Activated T-cell treated with anti-CD3 and anti-CD28 coated beads for 48 hours (primary cell): ENCODE data around the gene SPATA18.
"Not testable (repeated sequence)": the region's sequence is repeated elsewhere in the genome, so short reads cannot be mapped to it uniquely, and the experiment has no call there.

Experiments used
- DNase-seq: peaks from one replicate; pipeline ENCODE4 v3.0.0-alpha.2; 2020; ENCODE audit warnings: low read depth

The SPATA18 gene

DNA sequence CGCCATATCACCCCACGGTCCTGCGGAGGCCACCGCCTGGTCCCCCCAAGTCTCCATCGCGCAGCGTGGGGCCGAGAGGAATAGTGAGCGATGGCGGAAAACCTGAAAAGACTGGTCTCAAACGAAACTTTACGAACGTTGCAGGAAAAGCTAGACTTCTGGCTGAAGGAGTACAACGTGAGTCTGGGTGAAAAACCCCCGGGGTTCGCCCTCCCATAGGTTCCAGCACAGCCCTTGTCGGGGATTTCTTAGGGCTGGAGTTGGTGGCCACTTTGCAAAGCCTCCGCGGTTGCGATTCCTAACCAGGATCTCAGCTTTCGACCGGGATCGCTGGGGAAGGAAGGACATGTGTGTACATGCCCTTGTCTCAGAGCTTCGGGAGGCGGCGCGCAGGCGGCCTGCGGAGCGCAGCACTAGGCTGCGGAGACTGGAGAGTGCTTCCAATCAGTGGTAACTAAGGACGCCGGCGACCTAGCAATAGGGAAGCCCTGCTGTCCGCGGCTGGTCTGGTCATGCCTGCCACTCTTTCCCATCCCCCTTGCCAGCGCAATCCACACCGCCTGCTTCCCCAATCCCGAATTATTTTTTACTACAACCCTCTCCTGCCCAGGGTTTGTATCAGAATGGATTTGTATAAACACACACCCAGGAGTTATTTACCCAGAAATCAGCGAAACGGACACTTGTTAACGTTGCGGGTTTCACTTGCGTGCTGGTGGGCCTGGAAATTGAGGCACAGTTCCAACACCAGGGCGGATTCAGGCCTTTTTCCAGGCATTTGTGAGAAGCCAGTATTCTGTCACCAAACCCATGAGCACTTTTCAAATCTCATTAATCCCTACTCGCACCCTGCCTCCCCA, 741 bp downstream of the SPATA18 start:
- no peak for DNase-seq

DNA sequence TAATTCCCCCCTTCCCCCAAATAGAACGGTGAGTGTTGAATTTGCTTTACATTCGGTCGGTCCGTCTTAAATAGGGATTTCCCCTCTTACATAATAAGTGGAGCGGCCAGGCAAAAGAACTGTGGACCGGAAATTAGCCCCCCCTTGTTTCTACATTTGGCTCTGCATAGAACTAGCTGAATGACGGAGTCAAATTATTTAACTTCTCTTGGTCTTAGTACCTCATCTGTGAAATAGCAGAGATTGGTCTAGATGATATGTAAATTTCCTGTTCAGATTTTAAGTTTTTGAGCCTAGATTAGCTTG, 1.3 kb downstream of the SPATA18 start:
- DNase-seq, result no peak

DNA sequence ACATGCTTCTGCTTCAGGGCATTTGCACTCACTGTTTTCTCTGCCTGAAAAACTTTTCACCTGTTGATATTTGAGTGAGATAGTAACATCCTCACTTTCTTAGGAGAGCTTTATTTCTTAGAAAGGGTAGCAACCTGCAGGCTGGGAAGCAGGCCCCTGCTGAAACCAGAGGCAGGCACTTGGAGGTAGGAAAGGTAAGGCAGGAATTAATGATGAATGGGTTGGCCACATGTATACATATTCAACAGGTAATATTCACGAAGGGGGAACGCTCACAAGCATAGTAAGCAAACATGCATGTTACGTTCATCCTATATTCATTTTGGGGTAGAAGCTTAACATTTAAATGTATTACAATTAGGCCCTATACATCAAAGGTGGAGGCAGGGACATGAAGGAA, 3.1 kb downstream of the SPATA18 start:
- no peak for DNase-seq

DNA sequence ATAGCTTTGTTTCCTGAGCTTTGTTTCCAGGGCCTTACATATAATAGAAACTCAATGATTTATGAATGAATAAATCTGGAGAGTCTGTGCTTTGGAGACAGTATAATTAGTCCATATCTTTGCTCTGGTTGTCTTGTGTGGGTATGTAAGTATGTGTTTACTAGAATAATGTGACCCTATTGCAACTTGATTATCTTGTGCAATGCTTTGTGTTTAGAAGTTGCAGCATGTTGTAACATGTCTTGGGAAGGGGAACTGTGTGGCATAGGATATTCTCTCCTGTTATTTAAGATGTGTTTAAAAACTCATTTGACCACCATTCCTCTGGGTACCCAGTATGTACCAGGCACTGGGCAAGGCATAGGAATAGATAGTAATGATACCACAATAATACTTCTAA, 6.1 kb downstream of the SPATA18 start:
- no peak for DNase-seq

DNA sequence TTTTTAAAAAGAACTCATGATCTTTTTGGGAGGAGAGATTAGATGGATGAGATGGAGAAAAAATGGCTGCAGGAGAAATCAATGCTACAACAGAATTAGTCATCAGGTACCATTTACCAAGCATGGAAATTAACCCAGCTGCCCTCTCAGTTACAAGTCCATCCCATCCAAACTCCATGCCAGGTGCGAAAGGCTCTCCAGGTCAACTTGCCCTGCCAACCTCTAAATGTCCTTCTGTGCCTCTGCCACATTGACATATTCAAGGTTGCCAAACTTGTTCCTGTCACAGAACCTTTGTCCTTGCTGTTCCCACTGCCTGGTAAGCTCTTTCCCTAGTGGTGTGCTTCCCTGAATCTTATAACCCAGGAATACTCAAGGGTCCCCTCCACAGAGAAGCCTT, 7.2 kb downstream of the SPATA18 start:
- DNase-seq, result no peak

DNA sequence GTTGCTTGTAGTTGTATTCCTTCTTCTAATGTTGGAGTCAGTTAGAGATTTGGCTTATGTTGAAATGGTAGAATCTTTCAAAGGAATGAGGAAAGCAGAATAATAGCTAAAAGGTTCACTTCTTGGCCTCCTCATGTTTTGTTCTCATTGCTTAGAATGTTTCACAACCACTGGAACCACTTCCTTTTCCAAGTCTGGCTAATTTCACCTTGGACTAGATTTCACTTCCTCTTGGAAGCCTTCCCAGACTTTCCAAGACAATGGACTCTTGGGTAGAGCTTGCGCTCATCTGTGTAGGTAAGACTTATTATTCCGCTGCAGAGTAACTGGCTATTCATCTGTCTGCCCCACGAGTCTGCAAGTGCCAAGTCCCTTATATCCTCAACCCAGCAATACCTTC, 8.3 kb downstream of the SPATA18 start:
- no peak for DNase-seq

DNA sequence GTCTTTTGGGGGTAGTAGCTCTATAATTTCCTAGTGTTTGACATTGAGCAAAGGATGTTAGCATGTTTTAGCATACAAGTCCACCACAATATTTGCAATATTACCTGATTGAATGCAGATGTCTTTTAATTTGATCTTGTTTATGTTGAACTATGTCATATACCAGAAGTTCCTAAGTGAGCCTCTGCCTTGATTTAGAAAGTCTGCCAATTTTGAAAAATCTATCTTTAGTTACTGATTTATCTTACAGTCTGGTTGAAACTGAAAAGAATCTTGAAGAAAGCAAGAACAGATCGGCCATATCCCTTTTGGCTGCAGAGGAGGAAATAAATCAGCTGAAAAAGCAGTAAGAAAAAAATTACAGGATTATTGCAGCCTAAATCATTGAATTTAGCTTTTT, 18.5 kb downstream of the SPATA18 start:
- DNase-seq, result no peak

DNA sequence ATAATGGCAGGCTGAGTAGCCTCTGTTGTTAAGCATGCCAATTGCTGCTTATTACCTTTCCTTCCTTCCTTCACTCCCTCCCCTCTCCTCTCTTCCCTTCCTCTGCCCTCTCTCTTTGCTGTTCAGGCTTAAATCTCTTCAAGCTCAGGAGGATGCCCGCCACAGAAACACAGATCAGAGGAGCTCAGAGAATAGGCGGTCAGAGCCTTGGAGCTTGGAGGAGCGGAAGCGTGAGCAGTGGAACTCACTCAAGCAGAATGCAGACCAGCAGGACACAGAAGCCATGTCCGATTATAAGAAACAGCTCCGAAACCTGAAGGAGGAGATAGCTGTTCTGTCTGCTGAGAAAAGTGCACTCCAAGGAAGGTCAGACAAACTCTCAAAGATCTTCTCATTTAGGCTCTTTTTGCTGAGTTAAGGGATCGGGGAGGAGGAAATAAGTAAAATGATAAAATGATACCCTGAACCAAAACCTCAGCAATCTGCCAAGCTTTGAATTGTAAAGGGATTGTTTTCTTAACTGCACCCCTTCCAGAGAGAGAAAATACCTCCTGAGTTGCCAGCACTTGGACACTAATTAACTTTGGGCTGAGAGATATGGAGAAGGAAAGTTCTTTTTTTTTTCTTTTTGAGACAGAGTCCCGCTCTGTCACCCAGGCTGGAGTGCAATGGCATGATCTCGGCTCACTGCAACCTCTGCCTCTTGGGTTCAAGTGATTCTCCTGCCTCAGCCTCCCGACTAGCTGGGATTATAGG, 20.9 kb downstream of the SPATA18 start:
- DNase-seq, result no peak

DNA sequence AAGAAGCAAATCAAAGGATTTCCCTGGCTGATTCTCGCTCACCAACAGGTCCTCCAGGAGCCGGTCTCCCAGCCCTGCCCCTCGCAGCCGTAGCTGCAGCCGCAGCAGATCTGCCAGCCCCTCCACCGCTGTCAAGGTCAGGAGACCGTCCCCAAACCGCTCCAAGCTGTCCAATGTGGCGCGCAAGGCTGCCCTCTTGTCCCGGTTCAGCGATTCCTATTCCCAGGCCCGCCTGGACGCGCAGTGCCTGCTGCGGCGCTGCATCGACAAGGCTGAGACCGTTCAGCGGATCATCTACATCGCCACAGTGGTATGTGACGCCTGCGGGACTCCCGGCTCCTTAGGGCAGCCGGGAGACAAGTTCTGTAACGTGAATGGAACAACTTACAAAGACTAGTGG, 25.6 kb downstream of the SPATA18 start:
- DNase-seq, result no peak

DNA sequence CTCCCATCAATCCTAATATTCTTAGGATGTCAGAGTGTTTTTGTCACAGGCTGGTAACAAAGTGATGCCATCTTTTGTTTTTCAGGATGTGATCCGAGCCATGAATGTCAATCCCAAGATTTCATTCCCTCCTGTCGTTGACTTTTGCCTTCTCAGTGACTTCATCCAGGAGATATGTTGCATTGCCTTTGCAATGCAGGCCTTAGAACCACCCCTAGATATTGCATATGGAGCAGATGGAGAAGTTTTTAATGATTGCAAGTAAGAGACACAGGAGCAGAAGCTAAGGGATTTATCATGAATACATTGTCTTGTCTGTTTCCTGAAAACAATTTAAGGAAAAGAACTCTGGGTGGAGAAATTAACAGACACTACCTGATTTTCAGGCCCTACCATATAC, 28.6 kb downstream of the SPATA18 start:
- no peak for DNase-seq

DNA sequence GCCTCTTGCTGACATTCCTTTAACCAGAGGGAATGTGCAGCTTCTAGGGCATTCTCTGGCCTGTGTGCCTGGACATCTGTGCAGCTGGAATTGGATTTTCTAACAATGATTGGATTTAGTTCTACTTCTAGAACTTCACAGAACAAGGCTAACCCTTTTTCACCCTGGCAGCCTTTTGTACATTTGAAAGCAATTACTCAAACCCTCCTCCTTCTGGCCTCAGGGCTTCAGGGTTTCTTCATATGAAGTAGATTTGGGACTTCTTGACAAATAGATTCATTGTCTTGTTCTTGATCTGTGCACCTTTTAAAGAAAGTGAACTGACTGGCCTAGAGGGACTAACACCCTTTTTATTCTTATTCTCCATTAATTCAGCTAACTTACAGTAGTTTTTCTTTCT, 30.1 kb downstream of the SPATA18 start:
- no peak for DNase-seq

DNA sequence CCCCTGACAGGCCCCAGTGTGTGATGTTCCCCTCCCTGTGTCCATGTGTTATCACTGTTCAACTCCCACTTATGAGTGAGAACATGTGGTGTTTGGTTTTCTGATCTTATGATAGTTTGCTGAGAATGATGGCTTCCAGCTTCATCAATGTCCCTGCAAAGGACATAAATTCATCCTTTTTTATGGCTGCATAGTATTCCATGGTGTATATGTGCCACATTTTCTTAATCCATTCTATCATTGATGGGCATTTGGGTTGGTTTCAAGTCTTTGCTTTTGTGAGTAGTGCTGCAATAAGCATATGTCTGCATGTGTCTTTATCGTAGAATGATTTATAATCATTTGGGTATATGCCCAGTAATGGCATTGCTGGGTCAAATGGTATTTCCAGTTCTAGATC, 35.3 kb downstream of the SPATA18 start:
- not testable (repeated sequence) for DNase-seq

DNA sequence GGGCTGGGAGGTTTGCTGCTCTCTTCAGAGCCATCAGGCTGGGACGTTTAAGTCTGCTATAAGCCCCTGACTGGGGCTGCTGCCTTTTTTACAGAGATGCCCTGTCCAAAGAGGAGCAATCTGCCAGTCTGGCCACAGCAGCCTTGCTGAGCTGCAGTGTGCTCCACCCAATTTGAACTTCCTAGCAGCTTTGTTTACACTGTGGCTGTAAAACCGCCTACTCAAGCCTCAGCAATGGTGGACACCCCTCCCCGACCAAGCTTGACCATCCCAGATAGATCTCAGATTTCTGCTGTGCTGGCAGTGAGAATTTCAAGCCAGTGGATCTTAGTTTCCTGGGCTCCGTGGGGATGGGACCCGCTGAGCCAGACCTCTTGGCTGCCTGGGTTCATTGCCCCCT, 40.7 kb downstream of the SPATA18 start:
- DNase-seq, result no peak

DNA sequence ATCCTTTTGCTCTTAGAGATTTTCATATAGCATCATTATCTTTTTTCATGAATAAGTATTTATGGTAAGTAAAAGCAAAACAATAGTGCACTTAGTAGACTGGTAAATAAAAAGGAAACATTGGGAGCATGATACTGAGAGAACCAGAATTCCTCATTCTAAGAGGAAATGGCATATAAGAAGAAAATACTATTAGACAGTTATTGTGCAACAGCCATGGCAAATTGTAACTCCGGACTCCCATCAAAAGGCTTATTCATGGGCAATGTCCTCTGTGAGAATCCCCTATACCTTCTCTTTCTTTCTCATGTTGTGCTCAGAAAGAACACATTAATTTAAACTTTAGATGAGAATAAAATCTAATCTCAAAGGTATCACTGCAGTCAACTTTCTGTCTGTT, 42.4 kb downstream of the SPATA18 start:
- DNase-seq, result no peak

DNA sequence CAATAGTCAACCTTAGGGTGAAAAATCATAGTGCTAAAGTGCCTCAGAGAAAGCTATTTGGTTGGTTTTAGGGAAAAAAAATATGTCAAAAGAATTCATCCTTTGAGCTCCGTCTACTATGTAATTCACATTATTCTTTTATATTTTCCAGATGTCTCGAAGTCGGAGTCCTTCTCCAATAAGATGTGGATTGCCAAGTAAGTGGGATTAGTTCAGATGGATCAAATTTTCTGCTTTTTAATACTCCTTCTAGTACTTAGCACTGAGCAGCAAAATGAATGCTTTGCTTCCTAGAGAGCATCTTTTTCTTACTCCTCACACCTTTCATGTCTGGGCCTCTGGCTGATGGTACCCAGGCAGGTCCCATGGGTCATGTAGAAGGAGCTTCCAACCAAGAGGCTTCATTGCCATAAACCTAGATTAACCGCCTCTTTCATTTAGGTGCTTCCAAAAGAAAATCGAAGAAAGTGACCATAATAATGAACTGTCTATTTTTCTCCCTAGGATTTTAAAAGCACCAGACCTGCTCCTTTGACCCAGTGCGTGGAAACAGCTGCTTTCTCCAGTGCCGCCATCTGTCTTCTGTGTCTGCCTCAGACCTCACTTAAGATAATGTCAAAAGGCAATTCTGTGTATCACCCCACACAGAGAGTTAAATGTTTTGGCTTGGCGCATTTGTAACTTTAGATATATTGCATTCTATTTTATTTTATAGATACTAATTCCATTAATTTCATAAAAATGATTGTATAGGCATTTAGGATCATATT, 43.5 kb downstream of the SPATA18 start:
- DNase-seq, result no peak

DNA sequence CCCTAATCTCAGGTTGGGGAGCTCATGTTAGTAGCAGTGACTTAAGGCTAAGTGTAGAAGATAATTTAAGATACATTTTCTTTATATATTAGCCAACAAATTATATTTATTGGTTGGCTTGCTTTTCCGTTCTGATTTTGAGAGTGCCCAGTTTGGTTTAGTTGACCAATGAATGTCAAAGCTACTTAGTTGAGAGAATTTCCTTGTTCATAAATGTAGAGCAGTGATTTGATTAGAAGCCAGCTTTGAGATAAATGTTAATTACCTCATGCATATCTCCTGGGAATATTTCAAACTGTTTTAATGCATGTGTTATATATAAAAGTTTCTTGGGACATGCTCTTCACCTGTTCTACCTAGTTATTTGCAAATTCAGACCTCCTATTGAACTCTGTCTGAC, 44.3 kb downstream of the SPATA18 start:
- no peak for DNase-seq

DNA sequence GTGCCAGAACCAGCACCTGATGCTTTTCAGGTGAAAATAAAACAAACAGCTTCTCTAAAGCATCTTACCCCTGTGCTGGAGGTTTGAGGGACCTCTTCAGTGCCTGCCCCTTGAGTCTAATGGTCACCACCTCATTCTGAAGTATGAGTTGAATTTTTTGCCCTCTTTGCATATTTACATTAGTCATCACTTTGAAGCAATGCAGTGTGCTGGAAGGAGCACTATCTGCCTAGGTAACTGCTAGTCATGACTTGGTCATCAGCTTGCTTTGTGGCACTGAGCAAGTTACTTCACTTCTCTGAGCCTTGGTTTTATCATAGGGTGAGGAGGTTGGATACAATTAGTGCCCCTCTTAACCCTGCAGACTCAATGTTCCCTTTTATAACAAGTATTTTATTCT, 44.9 kb downstream of the SPATA18 start:
- DNase-seq, result no peak

DNA sequence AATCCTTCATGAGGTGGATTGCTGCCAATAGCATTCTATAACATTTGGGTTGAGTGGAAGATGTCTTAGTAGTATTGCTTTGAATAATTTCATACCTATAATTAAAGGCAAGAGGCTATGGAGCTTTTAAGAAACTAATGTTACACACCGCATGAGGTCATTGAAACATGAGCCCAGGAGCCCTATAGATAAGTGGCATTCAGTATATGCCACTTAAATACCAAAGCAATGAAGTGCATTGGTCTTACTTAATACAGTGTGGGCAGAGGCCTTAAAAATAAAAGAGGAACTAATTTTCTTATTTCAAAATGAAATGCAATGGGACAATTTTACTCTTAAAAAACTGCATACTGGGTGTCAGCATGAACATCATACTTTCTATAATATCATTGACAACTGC, 47.5 kb downstream of the SPATA18 start:
- DNase-seq, result no peak

DNA sequence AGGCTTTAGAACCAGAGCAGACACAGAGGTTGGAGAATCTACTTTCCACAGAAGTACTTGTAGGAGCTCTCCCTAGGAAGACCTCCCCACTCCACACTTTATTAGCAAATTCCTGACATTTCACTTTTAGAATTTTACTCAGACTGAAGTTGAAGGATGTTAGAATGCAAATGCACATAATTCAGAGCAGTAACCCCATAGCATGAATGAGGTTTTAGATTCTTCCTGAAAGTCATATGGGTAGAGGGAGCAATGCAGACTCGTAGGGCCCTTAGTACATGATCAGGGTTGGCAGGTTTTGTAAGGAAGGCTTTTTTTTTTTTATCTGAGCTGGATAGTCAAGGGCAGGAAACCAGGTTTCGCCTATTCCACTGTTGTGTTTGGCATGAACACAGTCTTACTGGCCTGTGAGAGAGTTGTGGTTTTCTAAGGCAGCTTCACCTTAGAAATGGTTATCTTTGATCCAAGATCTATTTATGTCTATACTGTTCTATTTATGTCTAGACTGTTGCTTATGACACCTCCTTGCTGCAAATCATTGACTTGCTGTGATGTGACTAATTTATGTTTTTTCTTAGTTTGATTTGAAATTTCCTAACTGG, 48.9 kb downstream of the SPATA18 start:
- no peak for DNase-seq

DNA sequence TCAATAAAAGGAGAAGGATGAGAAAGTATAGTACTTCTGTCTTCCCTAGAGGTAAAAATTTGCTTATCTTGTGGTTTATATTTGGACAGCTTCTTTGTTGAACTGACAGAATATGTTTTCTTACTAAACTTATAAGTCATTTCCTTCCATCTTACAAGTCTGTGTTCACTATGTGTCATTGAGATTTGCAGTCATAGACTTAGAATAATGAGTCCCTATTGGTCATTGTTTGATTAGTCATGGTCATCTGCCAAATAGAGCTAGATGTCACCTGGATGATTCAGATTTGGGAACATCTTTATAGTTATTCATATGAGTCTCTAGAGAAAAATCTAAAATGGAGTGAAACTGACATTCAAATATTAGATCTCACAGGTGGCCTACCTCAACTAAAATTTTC, 51.5 kb downstream of the SPATA18 start:
- DNase-seq, result no peak

DNA sequence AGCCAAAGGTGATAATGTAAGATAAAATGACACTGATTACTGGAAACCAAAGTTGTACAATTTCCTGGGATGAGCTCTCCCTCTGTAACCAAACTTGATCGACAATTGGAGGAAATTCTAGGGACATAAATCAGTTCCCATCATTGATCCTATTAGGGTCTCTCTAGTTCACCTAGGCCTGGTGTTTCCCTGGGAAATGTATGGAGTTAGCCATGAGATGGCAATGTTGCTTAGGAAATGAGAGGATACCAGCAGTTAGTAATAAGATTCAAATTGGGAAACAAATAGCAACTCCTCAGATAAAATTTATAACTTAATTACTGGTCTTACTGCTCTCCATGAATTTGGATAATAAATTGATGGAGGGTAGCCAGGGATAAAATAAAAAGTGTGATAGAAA, 52.2 kb downstream of the SPATA18 start:
- DNase-seq, result no peak

DNA sequence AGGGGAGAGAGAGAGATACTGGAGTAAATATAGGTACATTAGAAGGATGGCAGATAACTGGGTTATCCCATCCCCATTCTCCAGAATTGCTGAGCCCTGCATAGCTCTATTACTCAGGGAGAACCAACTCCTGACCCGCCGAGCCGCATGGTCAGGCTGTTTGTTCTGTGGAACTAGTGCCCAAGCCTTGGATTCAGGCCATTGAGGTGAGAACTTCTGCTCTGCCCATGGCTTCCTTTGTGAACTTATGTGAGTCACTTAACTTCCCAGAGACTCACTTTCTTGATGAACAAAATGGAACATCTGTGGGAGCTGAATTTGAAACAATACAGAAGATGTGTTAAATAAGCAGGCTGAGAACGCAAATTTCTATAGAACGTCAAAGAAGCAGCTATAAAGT, 54.2 kb downstream of the SPATA18 start:
- DNase-seq, result no peak

DNA sequence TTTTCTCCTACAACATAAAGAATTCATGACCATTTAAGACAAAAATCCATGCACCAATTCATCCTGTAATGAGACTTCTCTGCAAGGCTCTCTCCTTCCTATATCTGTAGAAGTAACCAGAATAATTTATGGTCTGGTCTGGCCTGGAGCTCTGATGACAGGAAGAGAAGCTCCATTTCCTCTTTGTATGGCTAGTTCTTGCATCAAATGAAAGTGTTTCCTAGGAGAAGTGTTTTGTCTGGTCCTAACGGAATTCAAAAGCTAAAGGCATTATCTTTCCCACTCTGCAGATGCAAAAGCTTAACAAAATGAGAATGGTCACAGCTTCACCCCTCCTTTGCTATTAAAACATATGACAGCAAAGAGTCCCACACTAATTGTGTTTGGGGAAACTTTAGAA, 55.1 kb downstream of the SPATA18 start:
- no peak for DNase-seq
